HEK293 (cell line): ENCODE measurements around the gene LRP1B.

Source experiments
- CTCF ChIP-seq: fragments of 450-650 bp; formaldehyde crosslinking; IDR thresholded peaks from 2 replicates; pipeline ENCODE4 v1.5.1; 2016; ENCODE audit warnings: missing biosample characterization, missing genetic modification characterization
- HOXA7 ChIP-seq: sonication (generic); formaldehyde crosslinking; IDR thresholded peaks from 2 replicates; pipeline ENCODE4 v1.8.1; 2022; ENCODE audit warnings: missing genetic modification reagents, borderline replicate concordance
- RBAK ChIP-seq: fragments of 450-650 bp; formaldehyde crosslinking; IDR thresholded peaks from 2 replicates; pipeline ENCODE4 v1.5.1; 2016; ENCODE audit warnings: missing biosample characterization, missing genetic modification characterization
- ZBTB20 ChIP-seq: fragments of 450-650 bp; formaldehyde crosslinking; IDR thresholded peaks from 2 replicates; pipeline ENCODE4 v1.5.1; 2016; ENCODE audit warnings: missing biosample characterization, missing genetic modification characterization
- ZNF10 ChIP-seq: fragments of 450-650 bp; formaldehyde crosslinking; IDR thresholded peaks from 2 replicates; pipeline ENCODE4 v1.5.1; 2017; ENCODE audit warnings: missing biosample characterization, missing genetic modification characterization
- ZNF148 ChIP-seq: fragments of 450-650 bp; formaldehyde crosslinking; IDR thresholded peaks from 2 replicates; pipeline ENCODE4 v1.5.0; 2017; ENCODE audit warnings: missing biosample characterization, missing genetic modification characterization, borderline replicate concordance
- ZNF16 ChIP-seq: fragments of 450-650 bp; formaldehyde crosslinking; IDR thresholded peaks from 2 replicates; pipeline ENCODE4 v1.5.1; 2016; ENCODE audit warnings: low read depth, missing biosample characterization, missing genetic modification characterization
- ZNF292 ChIP-seq: fragments of 450-650 bp; formaldehyde crosslinking; IDR thresholded peaks from 2 replicates; pipeline ENCODE4 v1.5.1; 2016; ENCODE audit warnings: low read depth, missing biosample characterization, missing genetic modification characterization, borderline replicate concordance
- ZNF366 ChIP-seq: fragments of 450-650 bp; formaldehyde crosslinking; conservative IDR thresholded peaks from 2 replicates; pipeline ENCODE4 v1.5.1; 2016; ENCODE audit warnings: missing biosample characterization, missing genetic modification characterization
- ZNF391 ChIP-seq: fragments of 450-650 bp; formaldehyde crosslinking; IDR thresholded peaks from 2 replicates; pipeline ENCODE4 v1.5.1; 2016; ENCODE audit warnings: low read depth, missing biosample characterization, missing genetic modification characterization, borderline replicate concordance
- ZNF48 ChIP-seq: fragments of 450-650 bp; formaldehyde crosslinking; IDR thresholded peaks from 2 replicates; pipeline ENCODE4 v1.5.1; 2016; ENCODE audit warnings: missing biosample characterization, missing genetic modification characterization
- ZNF514 ChIP-seq: fragments of 450-650 bp; formaldehyde crosslinking; IDR thresholded peaks from 2 replicates; pipeline ENCODE4 v1.5.1; 2016; ENCODE audit warnings: missing biosample characterization, missing genetic modification characterization
- ZNF645 ChIP-seq: fragments of 450-650 bp; formaldehyde crosslinking; IDR thresholded peaks from 2 replicates; pipeline ENCODE4; 2016; ENCODE audit warnings: missing biosample characterization, missing genetic modification characterization

GRCh38 chr2:140711867-140712266 is 1418.9 kb downstream of the LRP1B start:
- TF ChIP-seq RBAK (tag by site-specific recombination) (no peak), ZNF391 (tag by site-specific recombination) (no peak), HOXA7 (CRISPR knock-in tag) (no peak), ZNF148 (tag by site-specific recombination) (no peak), ZNF645 (tag by site-specific recombination) (no peak), ZNF292 (tag by site-specific recombination) (no peak), ZNF16 (tag by site-specific recombination) (no peak), ZNF10 (tag by site-specific recombination) (no peak), CTCF (tag by site-specific recombination) (no peak), ZNF514 (tag by site-specific recombination) (no peak), ZNF48 (tag by site-specific recombination) (no peak), ZNF366 (tag by site-specific recombination) (no peak), ZBTB20 (no peak)
